Glomerular endothelial cell (primary cell): ENCODE data around the gene DGKB. TPM values are rescaled to one million over a fixed set of nuclear protein-coding genes. Genes with fewer than 3 reads are reported as not detected.

Source experiments
- DNase-seq: peaks from one replicate; pipeline ENCODE4 v3.0.0-alpha.2; 2011; ENCODE audit warnings: low read depth, low spot score; ENCODE audit errors: extremely low read depth
- total RNA-seq: library from RNA; depleted of rRNA; stranded (reverse); fragments of >200 nt; gene quantifications from 2 replicates; pipeline ENCODE4 v1.2.3, GENCODE V29; 2015

DGKB gene
- total RNA-seq, 1 donor from 2014 or later = 0.29 TPM

DNA sequence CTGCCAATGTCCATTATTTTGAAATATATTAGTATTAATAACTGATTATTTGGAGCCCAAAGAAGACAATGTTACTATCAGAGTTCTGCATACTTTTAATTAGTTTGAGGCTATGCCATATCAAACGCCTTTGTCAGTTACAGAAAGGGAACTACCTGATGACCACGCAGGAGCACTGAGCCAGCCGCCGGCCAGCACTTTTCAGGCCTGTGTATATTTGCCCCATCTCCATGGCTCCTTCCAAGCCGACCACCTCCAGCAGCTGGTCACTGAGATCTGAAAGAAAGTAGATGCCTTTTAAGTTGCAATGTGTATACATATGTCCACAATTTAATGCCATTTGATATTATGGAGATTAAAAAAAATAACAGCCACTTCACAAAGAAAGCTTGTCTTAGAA is 724.7 kb downstream of the DGKB start:
- no peak for DNase-seq

DNA sequence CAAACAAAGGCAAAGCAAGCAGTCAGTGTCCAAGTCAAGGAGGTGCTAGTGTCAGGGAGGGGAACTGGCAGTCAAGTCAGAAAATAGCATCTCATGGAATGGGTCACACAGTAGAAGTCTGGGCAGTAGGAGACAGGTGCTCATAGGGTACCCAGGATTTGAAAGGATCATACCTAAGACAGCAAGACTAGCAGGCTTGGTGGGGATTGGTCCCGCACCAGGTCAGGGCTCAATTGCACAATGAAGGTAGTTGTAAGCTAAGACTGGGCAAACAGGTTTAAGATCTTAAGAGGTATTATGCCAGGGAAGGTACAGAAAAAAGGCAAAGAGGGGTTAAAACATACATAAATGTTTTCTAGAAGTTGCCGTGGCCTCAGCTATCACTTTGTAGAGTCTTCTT is 731.7 kb downstream of the DGKB start:
- DNase-seq = no peak

DNA sequence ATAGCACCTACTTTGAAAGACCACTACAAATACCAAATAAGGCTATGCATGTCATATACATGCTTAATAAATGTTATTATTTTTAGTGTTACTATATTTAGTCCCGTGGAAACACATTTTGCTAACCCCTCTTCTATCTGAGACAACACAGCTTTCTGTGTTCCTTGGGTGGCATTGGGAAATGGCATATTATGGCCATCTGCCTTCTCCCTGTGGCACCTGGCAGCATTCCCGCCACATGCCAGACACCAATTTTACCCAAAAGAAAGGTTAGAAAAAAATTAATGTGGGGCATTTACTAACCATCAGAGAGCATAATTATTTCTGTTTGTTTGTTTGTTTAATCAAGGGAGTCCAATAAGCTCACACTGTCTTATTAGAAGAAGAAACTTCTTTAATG is 744.4 kb downstream of the DGKB start:
- DNase-seq = no peak

DNA sequence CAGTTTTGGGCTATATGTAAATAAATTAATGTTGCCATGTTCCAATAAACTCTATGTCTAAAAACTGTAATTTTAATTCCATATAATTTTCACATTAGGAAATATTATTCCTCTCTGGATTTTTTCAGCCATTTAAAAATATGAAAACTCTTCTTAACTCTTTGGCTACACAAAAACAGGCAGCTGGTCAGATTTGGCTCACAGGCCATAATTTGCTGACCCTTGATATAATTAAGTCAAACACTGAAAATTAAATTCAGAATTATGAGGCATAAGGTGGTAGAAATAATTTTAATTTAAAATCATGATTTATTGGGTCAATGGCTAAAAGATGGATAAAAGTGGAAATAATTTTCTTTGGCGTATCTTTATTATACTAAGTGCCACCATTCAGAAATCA is 746.1 kb downstream of the DGKB start:
- no peak for DNase-seq

DNA sequence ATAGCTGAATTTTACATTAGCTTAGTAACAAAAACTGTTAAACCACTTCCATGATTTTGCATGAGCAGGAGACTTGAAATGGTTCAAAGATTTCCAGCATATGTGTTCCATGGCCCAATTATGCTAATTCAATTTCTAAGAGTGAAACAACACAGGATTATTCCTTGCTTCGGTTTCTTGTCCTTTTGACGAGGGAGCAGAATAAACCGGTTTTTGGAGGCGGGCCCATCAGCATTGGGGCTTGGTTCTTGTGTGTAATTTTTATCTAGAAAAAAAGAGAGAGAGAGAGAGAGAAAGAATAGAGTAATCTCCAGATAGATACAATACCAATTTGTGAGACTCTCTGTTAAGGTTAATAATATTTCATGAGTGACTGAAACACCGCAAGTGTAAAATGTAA is 753.6 kb downstream of the DGKB start:
- no peak for DNase-seq

DNA sequence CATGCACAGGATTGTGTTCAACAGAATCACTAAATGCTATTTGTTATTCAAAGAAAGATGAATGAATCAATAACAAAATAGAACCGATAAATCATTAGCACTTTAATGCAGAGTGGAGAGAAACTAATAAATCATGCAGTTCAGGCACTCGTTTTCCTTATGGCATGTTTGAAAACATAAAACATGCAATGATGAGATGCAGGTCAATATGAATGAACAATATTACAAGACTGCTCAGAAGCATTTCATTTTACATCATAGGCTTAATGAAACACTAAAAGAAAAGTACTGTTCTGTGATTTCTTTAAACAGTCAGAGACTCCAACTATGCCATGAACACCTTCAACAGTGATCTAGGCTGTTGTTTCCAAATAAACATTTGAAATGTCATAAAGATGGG is 755.0 kb downstream of the DGKB start:
- no peak for DNase-seq

DNA sequence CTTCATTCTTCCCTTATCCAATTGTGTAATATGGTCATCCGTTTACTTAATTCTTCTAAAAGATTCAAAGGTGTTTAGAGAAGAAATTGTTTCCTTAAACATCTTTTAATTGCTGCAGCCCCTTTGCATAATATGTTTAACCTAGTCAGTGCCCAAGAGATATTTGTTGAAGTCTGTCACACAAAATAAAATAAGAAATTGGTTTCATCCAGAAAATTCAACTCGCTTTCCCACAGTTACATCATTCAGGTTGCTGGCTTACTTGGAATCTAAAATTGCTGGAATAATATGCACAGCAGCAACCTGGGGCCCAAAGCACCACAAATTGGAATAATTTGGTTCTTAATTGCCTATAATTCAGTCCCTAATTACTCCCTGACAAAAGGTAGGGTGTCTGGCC is 758.0 kb downstream of the DGKB start:
- DNase-seq = no peak

DNA sequence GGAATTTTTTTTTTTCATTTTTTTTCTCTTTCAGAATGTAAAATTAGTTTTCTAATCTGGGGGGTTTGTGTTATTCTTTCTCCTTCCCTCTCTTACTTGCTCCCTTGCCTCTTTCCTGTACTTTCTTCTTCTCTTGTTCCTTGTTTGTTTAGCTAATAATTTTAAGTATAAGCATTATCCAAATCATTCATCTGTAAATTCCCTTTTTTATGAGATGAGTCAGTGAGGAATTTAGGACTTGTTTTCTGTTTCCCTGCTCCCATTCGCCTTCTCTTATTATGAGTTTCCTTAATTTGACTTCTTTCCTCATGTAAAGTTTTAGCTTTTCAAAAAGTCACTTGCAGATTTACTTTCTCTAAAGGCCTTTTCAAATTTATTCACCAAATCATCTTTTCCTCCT is 758.4 kb downstream of the DGKB start:
- no peak for DNase-seq

DNA sequence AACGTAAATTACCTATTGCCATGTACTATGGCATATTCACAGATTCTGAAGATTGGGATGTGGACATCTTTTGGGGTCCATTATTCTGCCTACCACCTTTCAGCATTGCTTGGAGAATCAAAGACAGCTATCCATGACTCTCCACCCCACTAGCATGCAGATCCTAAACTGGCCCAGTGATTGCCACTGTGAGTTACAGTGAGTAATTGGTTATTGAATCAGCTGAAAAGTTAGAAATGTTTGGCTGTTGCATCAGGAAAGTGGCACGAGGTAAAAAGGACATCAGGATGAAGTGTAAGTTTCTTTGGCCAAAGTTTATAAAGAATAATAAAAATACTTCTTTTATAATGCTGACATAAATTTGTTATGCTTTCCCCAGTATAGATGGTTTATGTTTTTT is 764.9 kb downstream of the DGKB start:
- DNase-seq = no peak

DNA sequence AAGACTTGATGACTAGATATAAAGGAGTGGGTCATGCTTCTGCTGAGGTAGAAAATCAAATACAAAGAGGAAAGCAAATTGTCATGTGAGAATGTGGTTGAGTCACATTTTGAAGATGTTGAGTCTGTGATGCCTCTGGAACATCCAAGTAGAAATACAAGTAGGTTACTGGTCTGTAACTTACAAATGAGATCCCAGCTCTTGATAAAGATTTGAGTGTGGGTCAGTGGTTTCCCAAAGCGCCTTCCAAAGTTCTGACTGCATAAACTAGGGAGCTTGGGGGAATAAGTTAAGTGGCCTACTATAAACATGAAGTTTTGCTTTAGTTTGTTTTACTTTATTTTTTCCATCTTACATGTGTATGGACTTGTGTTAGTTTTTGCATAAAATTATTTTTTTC is 768.8 kb downstream of the DGKB start:
- no peak for DNase-seq

DNA sequence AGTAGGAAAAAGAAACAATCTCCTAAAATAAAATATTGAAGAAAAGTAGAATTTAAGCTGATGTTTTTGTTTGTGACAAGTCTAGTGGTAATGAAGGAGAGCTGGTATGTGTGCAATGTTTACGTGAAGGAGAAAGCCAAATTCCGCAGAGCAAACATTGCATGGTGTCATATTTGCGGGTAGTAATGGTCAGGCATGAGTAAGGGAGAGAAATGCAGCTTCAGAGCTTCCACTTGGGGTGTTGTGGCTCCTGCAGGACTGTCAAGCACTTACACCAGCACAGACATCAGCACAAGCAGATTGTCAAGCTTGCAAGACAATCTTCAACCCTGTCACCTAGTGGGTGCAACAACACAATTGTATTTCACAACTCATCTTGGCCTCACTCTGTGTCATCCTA is 776.6 kb downstream of the DGKB start:
- no peak for DNase-seq

DNA sequence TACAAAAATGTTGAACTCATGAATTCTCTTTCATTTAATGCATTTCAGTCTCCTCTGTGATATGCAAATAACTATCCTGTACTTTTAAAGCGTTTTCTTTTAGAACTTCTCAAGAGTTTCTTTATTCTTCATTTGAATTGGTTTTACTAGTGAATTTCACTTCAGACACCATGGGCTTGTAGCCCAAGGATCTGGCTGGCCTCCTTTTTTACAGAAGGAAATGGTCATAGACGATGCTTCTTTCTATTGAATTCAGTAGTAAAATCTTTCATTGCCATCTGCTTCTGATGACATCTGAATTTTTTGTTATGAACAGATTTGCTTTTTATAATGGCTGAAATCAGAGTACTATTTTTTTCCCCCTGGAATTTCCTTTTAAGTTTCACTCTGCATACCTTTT is 777.8 kb downstream of the DGKB start:
- no peak for DNase-seq

DNA sequence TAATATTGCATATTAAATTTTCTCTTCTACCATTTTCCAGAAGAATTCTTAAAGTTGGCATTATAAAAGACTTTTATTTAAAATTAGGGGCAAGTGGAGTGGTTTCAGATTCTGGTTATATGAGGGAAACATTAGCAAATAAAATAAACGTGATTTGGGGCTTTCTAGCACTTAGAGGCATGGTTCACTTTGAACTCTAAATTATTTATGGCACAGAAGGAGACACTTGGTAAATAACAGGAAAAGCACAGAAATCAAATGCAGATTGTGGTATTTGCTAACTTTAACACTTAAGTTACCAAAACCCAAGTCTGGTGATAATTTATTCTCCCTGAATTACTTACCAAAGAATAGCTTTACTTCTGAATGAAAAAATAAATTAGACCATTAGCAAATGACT is 778.6 kb downstream of the DGKB start:
- no peak for DNase-seq

DNA sequence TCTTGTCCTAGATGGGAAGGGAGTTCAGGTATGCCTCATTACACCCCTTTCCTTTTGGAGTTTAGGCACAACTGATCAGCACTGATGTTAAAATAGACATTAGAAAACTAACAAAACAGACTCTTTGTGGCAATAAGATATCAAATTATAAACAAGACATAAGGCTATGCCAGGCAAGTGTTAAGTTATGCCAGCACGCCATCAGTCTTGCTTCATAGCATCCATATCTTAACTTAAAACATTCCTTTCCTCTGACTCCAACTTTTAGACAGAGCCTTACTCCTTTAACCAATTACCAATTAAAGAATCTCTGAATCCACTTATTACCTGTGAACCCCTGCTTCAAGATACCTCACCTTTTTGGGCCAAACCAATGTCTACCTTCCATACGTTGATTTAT is 786.9 kb downstream of the DGKB start:
- DNase-seq = no peak

DNA sequence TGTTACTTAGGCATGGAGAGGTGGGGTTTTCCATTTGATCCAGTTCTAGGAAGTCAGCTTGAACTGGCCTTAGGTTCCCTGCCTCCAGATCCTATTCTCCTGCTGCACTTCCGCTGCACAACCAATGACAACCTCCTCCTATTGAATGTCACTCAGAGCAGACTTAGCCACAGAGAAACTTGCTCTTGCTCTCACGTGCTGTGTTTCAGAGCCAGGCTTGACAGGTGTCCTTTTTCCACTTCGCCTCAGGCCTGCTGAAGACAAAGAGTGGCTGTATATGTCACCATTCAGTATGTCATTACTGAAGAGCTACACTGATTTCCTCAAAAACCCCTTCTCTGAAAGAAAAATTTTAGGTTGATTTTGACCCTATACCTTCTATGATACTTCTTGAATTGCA is 797.7 kb downstream of the DGKB start:
- no peak for DNase-seq

DNA sequence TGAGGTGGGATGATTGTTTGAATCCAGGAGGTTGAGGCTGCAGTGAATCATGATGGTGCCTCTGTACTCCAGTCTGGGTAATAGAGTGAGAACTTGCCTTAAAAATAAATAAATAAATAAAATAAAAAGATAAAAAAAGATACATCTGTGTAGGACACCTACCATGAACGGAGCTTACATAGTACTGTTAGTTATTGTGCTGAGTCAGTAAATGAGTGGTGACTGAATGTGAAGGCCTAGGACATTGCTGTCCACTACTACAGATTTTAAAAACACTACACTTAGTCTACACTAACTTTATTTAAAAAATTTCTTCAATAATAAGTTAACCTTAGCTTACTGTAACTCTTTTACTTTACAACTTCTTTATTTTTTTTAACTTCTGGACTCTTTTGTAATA is 806.4 kb downstream of the DGKB start:
- no peak for DNase-seq

DNA sequence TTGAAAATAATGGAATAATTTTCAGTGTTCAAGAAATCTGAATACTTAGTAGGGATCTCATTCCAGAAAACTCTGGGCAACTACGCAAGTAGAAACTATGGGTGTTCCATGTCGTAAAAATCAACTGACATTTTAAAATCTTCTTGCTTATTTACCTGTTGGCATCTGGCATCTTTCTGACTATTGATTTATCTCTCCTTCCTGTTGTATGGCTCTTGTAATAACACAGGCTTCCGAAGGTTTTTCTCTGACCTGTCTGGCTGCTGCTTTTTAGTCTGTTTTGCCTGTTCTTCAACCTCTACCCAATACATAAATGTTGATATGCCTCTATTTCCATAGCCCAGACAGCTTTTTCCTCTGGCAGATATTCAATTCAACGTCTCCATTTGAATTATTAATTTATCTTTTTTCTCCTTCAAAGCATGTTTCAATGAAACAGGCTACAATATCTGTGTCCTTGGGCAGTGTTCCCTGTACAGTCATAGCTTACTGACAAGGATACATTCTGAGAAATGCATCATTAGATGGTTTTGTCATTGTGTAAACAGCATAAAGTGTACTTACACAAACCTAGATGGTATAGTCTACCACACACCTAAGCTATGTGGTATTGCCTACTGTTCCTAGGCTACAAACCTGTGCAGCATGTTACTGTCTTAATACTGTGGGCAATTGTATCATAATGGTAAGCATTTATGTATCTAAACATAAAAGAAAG is 807.2 kb downstream of the DGKB start:
- no peak for DNase-seq
